Placental epithelial cell (primary cell): ENCODE results near the gene SPACA4. TPM values are rescaled to one million over a fixed set of nuclear protein-coding genes. Genes with fewer than 3 reads are reported as not detected.

Experiments
- total RNA-seq: library from RNA; depleted of rRNA; stranded (reverse); fragments of >200 nt; gene quantifications from 2 replicates; pipeline ENCODE4 v1.2.3, GENCODE V29; 2012

SPACA4 gene, protein sequence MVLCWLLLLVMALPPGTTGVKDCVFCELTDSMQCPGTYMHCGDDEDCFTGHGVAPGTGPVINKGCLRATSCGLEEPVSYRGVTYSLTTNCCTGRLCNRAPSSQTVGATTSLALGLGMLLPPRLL
- total RNA-seq: not detected in 2 replicates

DNA sequence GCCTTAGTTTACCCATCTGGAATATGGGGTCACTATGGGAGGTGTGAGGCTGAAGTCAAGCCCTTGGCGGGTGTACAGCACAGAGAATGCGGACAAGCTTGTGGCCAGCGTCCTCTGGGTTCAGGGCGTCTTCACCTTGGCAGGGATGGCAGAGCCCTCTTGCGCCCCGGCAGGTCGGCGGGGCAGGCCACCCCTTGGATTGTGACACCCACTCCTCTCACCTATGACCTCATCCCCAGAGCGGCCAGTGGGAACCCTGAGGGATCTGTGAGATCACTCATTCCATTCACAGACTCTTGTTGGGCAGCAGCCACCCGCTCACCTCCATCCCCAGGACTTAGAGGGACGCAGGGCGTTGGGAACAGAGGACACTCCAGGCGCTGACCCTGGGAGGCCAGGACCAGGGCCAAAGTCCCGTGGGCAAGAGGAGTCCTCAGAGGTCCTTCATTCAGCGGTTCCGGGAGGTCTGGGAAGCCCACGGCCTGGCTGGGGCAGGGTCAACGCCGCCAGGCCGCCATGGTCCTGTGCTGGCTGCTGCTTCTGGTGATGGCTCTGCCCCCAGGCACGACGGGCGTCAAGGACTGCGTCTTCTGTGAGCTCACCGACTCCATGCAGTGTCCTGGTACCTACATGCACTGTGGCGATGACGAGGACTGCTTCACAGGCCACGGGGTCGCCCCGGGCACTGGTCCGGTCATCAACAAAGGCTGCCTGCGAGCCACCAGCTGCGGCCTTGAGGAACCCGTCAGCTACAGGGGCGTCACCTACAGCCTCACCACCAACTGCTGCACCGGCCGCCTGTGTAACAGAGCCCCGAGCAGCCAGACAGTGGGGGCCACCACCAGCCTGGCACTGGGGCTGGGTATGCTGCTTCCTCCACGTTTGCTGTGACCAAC lies at the start of gene SPACA4:
SPACA4 (plus strand) TSS at position 280 of the 896 bp plus-strand sequence; CDS start at position 517, 237 bp downstream.

DNA sequence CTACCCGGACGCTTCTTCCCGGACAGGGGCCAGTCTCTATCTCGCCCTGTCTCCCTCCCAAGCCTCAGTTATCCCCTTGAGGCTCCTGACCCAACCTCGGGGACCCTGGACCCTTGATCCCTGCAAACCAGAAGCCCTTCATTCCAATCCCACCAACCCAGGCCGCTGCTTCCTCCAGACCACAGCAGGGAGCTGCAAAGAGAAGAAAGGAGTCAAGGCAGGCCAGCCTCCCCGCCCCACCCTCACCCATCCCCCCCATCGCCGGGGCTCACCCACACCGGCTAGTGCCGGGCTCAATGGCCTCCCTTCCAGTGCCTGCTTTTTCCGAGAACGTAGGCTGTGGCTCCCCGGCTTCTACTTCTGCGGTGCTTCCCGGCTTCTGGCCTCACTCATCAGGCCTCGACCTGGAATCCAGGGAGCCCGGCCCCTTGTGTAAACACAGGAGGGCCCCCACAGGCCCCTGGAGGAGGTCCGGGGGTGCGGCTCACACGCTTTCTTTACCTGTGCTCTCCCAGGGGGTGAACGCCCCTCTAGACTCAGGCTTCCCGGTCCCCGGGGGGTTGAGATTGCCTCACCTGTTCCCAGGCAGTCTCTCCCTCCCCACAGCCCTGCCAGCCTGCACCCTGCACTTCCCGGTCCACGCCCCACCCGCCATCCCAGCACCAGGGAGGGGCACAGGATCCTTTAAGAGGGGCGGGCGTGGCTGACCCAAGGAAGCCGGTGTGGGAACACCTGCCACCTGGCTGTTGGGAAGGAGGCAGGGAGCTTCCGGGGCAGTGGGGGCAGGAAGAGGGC lies 8.1 kb downstream of the SPACA4 start, which contains the start of gene FAM83E:
FAM83E (minus strand) TSS at position 641 of the 795 bp plus-strand sequence. CDS start 1,704 bp downstream, outside the sequence.

DNA sequence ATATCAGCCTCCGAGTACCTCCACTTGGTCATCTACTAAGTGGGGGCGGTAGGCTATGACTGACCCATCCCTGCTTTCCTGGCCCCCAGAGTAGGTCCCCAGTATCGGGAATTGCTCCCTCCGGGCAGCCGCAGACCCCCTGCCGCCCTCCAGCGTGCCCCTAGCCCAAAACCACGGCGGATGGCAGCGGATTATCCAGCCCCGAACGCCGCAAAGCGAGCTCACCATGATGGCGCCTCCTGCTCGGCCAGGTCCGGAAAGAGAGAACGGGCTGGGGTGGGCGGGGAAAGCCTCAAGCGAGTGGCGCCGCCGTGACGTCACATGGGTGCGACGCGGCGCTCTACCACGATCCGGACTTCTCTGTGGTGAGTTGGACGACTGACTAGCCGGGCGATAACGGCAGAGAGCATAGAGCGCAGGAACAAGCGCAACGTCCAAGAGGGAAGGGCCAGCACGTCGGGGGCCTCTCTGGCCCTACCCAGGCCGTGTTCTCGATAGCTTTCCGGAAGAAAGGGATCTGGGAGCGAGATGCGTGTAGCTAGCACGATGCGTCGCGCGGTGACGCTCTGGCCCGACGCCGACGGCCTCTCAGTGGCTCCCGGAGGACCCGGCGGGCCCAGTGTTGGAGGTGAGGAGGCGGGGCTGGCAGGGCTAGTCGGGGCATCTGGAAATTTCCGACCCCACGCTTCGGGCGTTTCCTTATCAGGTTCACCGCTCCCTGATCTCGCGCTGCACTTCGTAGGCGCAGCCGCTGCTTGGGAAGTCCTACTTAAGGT lies 12.6 kb downstream of the SPACA4 start, which contains the start of the genes RPL18 and SPHK2:
RPL18 (minus strand) TSS at position 263 of the 776 bp plus-strand sequence; CDS start at position 228, 35 bp downstream.
SPHK2 (plus strand) TSS at position 591 of the 776 bp plus-strand sequence. CDS start 1,009 bp downstream, outside the sequence.

DNA sequence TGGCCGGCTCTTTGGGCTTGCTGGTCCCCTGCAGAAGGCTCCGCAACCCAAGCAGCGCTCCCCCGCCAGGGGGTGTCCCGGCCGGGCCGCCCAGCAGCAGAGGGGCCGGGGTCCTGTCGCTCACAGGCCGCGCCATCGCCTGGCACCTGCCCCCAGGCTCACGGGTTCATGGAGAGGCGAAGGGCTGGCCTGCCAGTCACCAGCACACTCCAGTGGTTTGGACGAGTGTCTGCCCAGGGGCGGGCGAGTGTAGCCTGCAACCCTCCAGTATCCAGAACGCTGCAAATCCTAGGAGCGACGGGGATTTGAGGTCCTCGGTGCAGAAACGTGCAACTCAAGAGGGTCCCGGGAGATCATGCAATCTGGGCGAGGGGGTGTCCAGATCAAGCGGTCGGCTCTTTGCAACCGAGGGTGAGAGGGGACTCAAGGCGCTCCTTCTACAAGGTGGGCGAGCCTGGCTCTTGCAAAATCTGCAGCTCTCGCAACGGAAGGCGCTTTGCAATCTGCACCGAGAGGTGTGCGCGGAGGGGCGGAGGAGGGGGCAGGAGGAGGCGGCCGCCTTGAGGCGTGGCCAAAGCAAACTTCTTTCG lies 30.4 kb downstream of the SPACA4 start, which contains the start of gene DBP:
DBP (minus strand) TSS at position 521 of the 590 bp plus-strand sequence; CDS start at position 136, 385 bp downstream.

DNA sequence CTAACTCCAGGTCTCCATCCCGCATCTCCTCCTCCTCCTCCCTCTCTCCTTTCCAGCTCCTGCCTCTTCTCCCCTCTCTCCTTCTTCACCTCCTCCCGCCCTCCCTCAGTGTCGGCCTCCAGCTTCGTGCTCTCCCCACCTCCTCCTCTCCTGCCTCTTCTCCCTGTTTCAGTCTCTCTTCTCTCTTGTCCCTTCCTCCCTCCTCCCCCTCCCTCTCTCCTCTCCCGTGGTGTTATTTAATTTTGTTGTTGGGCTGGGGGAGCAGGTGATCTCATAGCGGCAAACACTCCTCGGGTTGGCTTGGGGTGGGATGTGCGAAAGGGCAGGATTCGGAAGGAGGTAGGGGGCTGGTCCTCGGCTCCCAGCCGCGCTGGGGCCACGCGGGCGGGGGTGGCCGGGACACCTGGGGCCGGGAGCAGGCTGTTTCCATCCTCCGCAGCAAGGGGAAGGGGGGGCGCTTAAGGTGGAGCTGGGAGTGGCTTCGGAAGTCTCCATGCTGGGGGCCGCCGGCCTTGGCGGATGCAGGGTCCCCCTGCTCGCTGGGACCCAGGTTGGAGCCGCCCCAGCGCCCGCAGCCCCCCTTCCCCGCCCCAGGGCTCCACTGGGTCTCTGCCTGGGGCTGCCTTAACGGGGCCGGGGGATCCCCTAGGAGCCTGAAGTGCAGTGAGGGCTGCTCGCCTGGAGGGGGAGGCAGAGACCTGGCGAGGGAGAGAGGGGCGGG lies 39.6 kb downstream of the SPACA4 start, which contains the start of gene CA11:
CA11 (minus strand) TSS at position 187 of the 721 bp plus-strand sequence. CDS start 555 bp downstream, outside the sequence.

Other genes with a start within 250 kb of the SPACA4 start
- gene TMEM143, start 242.8 kb upstream of the SPACA4 start, total RNA-seq: 7.0 and 11.0 TPM in 2 replicates
- not detected in 2 replicates for gene SYNGR4, start 242.4 kb upstream of the SPACA4 start, total RNA-seq
- 198 and 212 TPM in 2 replicates for gene KDELR1, start 215.2 kb upstream of the SPACA4 start, total RNA-seq
- gene GRIN2D, start 213.1 kb upstream of the SPACA4 start, total RNA-seq: 1.8 and 3.9 TPM in 2 replicates
- 18.8 and 40.3 TPM in 2 replicates for gene GRWD1, start 160.8 kb upstream of the SPACA4 start, total RNA-seq
- 0.33 and 0.79 TPM in 2 replicates for gene KCNJ14, start 151.2 kb upstream of the SPACA4 start, total RNA-seq
- 57.3 and 76.9 TPM in 2 replicates for gene CYTH2, start 137.4 kb upstream of the SPACA4 start, total RNA-seq
- gene LMTK3, start 94.9 kb upstream of the SPACA4 start, total RNA-seq: 2.1 and 2.7 TPM in 2 replicates
- gene SULT2B1, start 54.6 kb upstream of the SPACA4 start, total RNA-seq: 0.54 and 0.79 TPM in 2 replicates
- gene FAM83E, start 8.3 kb downstream of the SPACA4 start, total RNA-seq: 0.43 and 1.2 TPM in 2 replicates
- gene RPL18, start 12.4 kb downstream of the SPACA4 start, total RNA-seq: 1,714 and 1,895 TPM in 2 replicates
- 8.2 and 9.2 TPM in 2 replicates for gene SPHK2, start 12.8 kb downstream of the SPACA4 start, total RNA-seq
- 2.1 and 5.5 TPM in 2 replicates for gene DBP, start 30.6 kb downstream of the SPACA4 start, total RNA-seq
- 0.11 and 5.9 TPM in 2 replicates for gene CA11, start 39.4 kb downstream of the SPACA4 start, total RNA-seq
- gene NTN5, start 66.3 kb downstream of the SPACA4 start, total RNA-seq: 0.11 and 0.39 TPM in 2 replicates
- under 0.01 TPM in 1 of 2 replicates, not detected in the other for gene FUT2, start 89.2 kb downstream of the SPACA4 start, total RNA-seq
- 1.3 and 2.4 TPM in 2 replicates for gene MAMSTR, start 113.0 kb downstream of the SPACA4 start, total RNA-seq
- 2.7 and 4.2 TPM in 2 replicates for gene RASIP1, start 133.9 kb downstream of the SPACA4 start, total RNA-seq
- 0.39 TPM in 1 of 2 replicates, not detected in the other for gene IZUMO1, start 140.2 kb downstream of the SPACA4 start, total RNA-seq
- gene FUT1, start 145.9 kb downstream of the SPACA4 start, total RNA-seq: 0.39 and 1.5 TPM in 2 replicates
- 0.39 TPM in 1 of 2 replicates, not detected in the other for gene FGF21, start 148.8 kb downstream of the SPACA4 start, total RNA-seq
- gene BCAT2, start 204.3 kb downstream of the SPACA4 start, total RNA-seq: 15.7 and 22.6 TPM in 2 replicates
- 3.8 and 20.4 TPM in 2 replicates for gene HSD17B14, start 229.7 kb downstream of the SPACA4 start, total RNA-seq